GM20000 (cell line): ENCODE data around the gene IFT122.

Experiments
- DNase-seq: peaks from one replicate; pipeline ENCODE4 v3.0.0; 2012; ENCODE audit warnings: low spot score
- TF ChIP-seq, protein P1 (sequence below): IDR thresholded peaks from 2 replicates; pipeline ENCODE4 v1.5.1; 2012; ENCODE audit warnings: mild to moderate bottlenecking, control low read depth; ENCODE audit errors: extremely low read depth, missing control alignments

IFT122 gene

DNA sequence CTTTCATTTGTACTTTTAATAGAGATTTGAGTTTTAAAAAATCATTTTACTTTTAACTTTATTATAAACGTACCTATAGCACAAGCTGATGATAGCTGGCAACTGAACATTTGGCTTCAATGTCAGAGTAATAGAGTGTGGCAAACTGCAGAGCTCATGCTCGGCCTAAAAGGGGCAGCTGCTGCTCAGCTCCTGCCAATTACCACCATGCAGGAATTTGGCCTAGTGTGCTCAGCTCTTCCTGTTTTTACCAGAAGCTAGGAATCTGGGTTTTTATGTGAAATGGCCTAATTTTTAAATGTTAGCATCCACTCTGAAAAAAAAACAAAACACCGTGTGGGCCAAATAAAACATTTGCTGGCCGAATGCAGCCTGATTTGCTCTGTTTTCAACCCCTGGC is 1.8 kb downstream of the IFT122 start:
- DNase-seq, result no peak
- TF ChIP-seq, protein P1, sequence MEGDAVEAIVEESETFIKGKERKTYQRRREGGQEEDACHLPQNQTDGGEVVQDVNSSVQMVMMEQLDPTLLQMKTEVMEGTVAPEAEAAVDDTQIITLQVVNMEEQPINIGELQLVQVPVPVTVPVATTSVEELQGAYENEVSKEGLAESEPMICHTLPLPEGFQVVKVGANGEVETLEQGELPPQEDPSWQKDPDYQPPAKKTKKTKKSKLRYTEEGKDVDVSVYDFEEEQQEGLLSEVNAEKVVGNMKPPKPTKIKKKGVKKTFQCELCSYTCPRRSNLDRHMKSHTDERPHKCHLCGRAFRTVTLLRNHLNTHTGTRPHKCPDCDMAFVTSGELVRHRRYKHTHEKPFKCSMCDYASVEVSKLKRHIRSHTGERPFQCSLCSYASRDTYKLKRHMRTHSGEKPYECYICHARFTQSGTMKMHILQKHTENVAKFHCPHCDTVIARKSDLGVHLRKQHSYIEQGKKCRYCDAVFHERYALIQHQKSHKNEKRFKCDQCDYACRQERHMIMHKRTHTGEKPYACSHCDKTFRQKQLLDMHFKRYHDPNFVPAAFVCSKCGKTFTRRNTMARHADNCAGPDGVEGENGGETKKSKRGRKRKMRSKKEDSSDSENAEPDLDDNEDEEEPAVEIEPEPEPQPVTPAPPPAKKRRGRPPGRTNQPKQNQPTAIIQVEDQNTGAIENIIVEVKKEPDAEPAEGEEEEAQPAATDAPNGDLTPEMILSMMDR, result no peak

- DNase-seq, result no peak
- TF ChIP-seq, protein P1, result no peak
Observed at GRCh38 chr3:129442486-129442885, 2.5 kb downstream of the IFT122 start.

DNA sequence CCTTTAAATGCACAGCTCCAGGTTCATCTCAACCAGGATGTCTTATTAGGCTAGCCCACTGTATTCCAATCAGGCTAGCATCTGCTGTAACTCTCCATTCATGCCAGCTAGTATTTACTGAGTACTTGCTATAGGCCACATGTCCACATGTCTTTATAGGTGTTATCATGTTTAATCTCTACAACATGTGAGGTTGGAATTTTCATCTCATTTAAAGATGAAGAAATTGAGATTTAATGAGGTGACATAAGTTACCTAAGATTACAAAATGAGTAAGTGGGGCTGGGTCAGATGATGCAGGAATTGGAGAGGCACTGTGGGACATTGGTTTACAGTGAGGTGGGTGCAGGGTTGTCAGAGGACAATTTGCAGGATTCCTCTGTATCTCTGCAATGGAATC is 2.9 kb downstream of the IFT122 start:
- TF ChIP-seq, protein P1, result no peak
- DNase-seq, result no peak

GRCh38 chr3:129445471-129445870 is 5.4 kb downstream of the IFT122 start:
- TF ChIP-seq, protein P1, result no peak
- DNase-seq, result no peak

DNA sequence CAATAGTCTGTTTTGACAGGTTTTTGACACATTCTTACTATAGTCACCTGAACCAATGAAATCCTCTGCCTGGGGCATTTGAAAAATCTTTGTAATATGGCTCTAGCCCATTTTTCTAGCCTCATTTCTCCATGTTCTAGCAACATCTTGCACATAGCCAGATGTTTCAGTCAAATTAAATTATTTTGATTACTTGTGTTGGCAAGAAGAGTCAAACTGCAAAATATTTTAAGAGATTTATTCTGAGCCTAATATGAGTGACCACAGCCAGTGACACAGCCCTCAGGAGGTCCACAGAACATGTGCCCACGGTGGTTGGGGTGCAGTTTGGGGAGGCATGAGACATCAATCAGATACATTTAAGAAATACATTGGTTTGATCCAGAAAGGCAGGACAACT is 6.9 kb downstream of the IFT122 start:
- no peak for DNase-seq

GRCh38 chr3:129448186-129448895 is 8.3 kb downstream of the IFT122 start:
- DNase-seq, result no peak
- TF ChIP-seq, protein P1, result no peak

More for the DNA sequence above, 6.9 kb downstream of the IFT122 start:
- TF ChIP-seq, protein P1, result no peak

DNA sequence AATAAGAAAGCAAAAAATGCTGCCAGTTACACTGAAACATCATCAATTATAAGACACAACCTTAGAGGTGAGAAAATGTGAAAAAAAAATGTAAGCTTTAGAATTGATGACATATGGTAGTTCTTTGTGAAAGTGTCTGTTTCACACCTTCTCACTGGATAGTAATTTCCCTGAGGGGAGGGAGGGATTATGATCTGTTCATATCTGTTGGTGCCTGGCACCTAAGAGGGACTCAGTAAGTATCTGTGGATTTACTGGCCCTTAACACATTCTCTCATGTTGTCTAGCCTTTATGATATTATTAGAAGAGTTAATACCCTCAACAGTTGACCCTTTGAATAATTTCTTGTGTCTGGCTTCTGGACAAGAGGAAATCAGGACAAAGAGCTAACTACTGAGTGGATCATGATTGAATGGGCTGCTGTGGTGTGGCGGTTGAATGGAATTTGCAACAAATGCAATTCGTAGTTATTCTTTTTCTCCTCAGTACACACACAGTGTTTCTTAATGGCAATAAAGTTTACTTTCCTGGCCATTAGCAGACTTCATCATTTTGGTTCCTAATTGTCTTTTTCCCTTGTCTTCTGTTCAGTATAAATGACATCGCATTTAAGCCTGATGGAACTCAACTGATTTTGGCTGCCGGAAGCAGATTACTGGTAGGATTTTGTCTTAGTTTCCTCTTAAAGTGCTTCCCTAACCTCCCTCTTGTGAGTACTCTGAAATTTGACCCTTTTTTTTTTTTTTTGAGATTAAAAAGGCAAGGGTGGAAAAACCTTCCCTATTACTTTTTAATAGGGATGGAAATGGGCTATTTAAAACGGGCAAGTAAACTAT is 9.5 kb downstream of the IFT122 start:
- TF ChIP-seq, protein P1, result no peak

More for the DNA sequence above, 9.5 kb downstream of the IFT122 start:
- no peak for DNase-seq
